WTC11 (cell line): ENCODE data around the gene SIGLEC1. TPM values are rescaled to one million over a fixed set of nuclear protein-coding genes. Genes with fewer than 3 reads are reported as not detected.

ENCODE experiments used
- ATAC-seq: fragments of 200-7000 bp; cut with Tn5 transposase; 2 replicates; pipeline ENCODE4 v1.10.0; 2021; ENCODE audit warnings: mild to moderate bottlenecking, moderate library complexity
- CTCF ChIA-PET: fragments of 300-600 bp; sonication (Branson Sonifier 250); formaldehyde crosslinking; loops from one replicate; lab custom pipeline; 2021; ENCODE audit warnings: antibody characterized with exemption; lab: Charles Lee
- POLR2A ChIA-PET: fragments of 350-600 bp; sonication (Branson Sonifier 250); formaldehyde crosslinking; loops from one replicate; lab custom pipeline; 2021; ENCODE audit warnings: antibody characterized with exemption; lab: Charles Lee
- DNase-seq: peaks from one replicate; pipeline ENCODE4 v3.0.0; 2021; ENCODE audit warnings: low spot score
- H3K27ac Mint-ChIP-seq: 2 replicates; pipeline ENCODE4 v1.8.0; 2021; ENCODE audit warnings: mixed read lengths
- H3K27me3 Mint-ChIP-seq: 2 replicates; pipeline ENCODE4 v1.8.0; 2021; ENCODE audit warnings: low read depth, mild to moderate bottlenecking, moderate library complexity, mixed read lengths
- H3K36me3 Mint-ChIP-seq: 2 replicates; pipeline ENCODE4 v1.8.0; 2021; ENCODE audit warnings: mixed read lengths
- H3K4me1 Mint-ChIP-seq: 2 replicates; pipeline ENCODE4 v1.8.0; 2022; ENCODE audit warnings: mixed read lengths
- H3K4me3 Mint-ChIP-seq: 2 replicates; pipeline ENCODE4 v1.8.0; 2021; ENCODE audit warnings: mild to moderate bottlenecking, moderate library complexity, mixed read lengths
- H3K9me3 Mint-ChIP-seq: 2 replicates; pipeline ENCODE4 v1.8.0; 2021; ENCODE audit warnings: mixed read lengths
- AFF4 ChIP-seq: sonication (generic); formaldehyde crosslinking; IDR thresholded peaks from 2 replicates; pipeline ENCODE4 v1.8.1; 2023; ENCODE audit warnings: mild to moderate bottlenecking, missing genetic modification reagents, borderline replicate concordance
- CREB1 ChIP-seq: sonication (generic); formaldehyde crosslinking; IDR thresholded peaks from 2 replicates; pipeline ENCODE4 v1.8.0; 2023; ENCODE audit warnings: mild to moderate bottlenecking, missing genetic modification reagents
- CTCF ChIP-seq: fragments of 200-600 bp; IDR thresholded peaks from 2 replicates; pipeline ENCODE4 v1.8.0; 2022; ENCODE audit warnings: antibody characterized with exemption
- ERG ChIP-seq: fragments of 250-450 bp; sonication (Bioruptor Pico); IDR thresholded peaks from 2 replicates; pipeline ENCODE4 v1.8.0; 2021; ENCODE audit warnings: mild to moderate bottlenecking
- GABPB1 ChIP-seq: sonication (generic); formaldehyde crosslinking; IDR thresholded peaks from 2 replicates; pipeline ENCODE4 v1.8.1; 2023; ENCODE audit warnings: mild to moderate bottlenecking, missing genetic modification reagents
- HMGA2 ChIP-seq: fragments of 250-450 bp; sonication (Bioruptor Pico); IDR thresholded peaks from 2 replicates; pipeline ENCODE4 v1.4.0; 2021; ENCODE audit warnings: mild to moderate bottlenecking, moderate library complexity
- IRF1 ChIP-seq: sonication (generic); formaldehyde crosslinking; IDR thresholded peaks from 2 replicates; pipeline ENCODE4 v1.8.0; 2023; ENCODE audit warnings: missing genetic modification reagents
- KAT7 ChIP-seq: sonication (generic); formaldehyde crosslinking; IDR thresholded peaks from 2 replicates; pipeline ENCODE4 v1.8.1; 2023; ENCODE audit warnings: missing genetic modification reagents, mild to moderate bottlenecking, borderline replicate concordance
- MYBL2 ChIP-seq: sonication (generic); formaldehyde crosslinking; IDR thresholded peaks from 2 replicates; pipeline ENCODE4 v1.8.1; 2023; ENCODE audit warnings: mild to moderate bottlenecking, moderate library complexity, missing genetic modification reagents
- OVOL2 ChIP-seq: fragments of 250-450 bp; sonication (Bioruptor Pico); IDR thresholded peaks from 2 replicates; pipeline ENCODE4 v1.9.0; 2021; ENCODE audit warnings: mild to moderate bottlenecking, borderline replicate concordance
- PREB ChIP-seq: sonication (generic); formaldehyde crosslinking; IDR thresholded peaks from 2 replicates; pipeline ENCODE4 v1.8.1; 2022; ENCODE audit warnings: mild to moderate bottlenecking, missing genetic modification reagents, moderate library complexity, borderline replicate concordance
- PRRX2 ChIP-seq: fragments of 250-450 bp; sonication (Bioruptor Pico); IDR thresholded peaks from 2 replicates; pipeline ENCODE4 v1.8.0; 2021; ENCODE audit warnings: mild to moderate bottlenecking
- SP1 ChIP-seq: sonication (generic); formaldehyde crosslinking; conservative IDR thresholded peaks from 2 replicates; pipeline ENCODE4 v1.8.1; 2022; ENCODE audit warnings: missing genetic modification reagents
- STAT6 ChIP-seq: sonication (generic); formaldehyde crosslinking; conservative IDR thresholded peaks from 2 replicates; pipeline ENCODE4 v1.8.1; 2023; ENCODE audit warnings: mild to moderate bottlenecking, low read depth, missing genetic modification reagents, moderate library complexity
- TCF7 ChIP-seq: sonication (generic); formaldehyde crosslinking; IDR thresholded peaks from 2 replicates; pipeline ENCODE4 v1.8.0; 2022; ENCODE audit warnings: mild to moderate bottlenecking, low read depth, missing genetic modification reagents, moderate library complexity
- TEAD1 ChIP-seq: sonication (generic); formaldehyde crosslinking; IDR thresholded peaks from 2 replicates; pipeline ENCODE4 v1.8.0; 2022; ENCODE audit warnings: mild to moderate bottlenecking, missing genetic modification reagents
- ZNF121 ChIP-seq: sonication (generic); formaldehyde crosslinking; IDR thresholded peaks from 2 replicates; pipeline ENCODE4 v1.8.0; 2023; ENCODE audit warnings: missing genetic modification reagents
- ZNF423 ChIP-seq: fragments of 250-450 bp; sonication (Bioruptor Pico); IDR thresholded peaks from 2 replicates; pipeline ENCODE4 v2.1.2; 2022; ENCODE audit warnings: mild to moderate bottlenecking, moderate library complexity
- ZNF512 ChIP-seq: sonication (generic); formaldehyde crosslinking; IDR thresholded peaks from 2 replicates; pipeline ENCODE4 v1.8.1; 2022; ENCODE audit warnings: missing genetic modification reagents, borderline replicate concordance
- ZSCAN18 ChIP-seq: fragments of 250-450 bp; sonication (Bioruptor Pico); IDR thresholded peaks from 2 replicates; pipeline ENCODE4 v2.1.2; 2022; ENCODE audit warnings: mild to moderate bottlenecking, moderate library complexity
- total RNA-seq: library from RNA; stranded (reverse); gene quantifications from 3 replicates; pipeline ENCODE4 v1.2.3, GENCODE V29; 2021

Gene SIGLEC1
- total RNA-seq, 1 experiment from 2014 or later: 0.04 TPM

- no peaks in the 10 kb centered on the region for H3K9me3 Mint-ChIP-seq
Measured at GRCh38 chr20:3727401-3728021, 15.1 kb upstream of the SIGLEC1 start.

More at GRCh38 chr20:3727401-3728021, 15.1 kb upstream of the SIGLEC1 start:
- Mint-ChIP-seq H3K4me1 (peaks cover 16% of the 10 kb centered on the region), H3K4me3 (no peak overlapping the region), H3K27ac (no peak overlapping the region), H3K36me3 (no peaks in the 10 kb centered on the region), H3K27me3 (peaks cover 38% of the 10 kb centered on the region)
- TF ChIP-seq ZNF121 (CRISPR knock-in tag) (no peak), ZSCAN18 (CRISPR knock-in tag) (no peak), PRRX2 (CRISPR knock-in tag) (no peak), TCF7 (CRISPR knock-in tag) (no peak), IRF1 (CRISPR knock-in tag) (no peak), KAT7 (CRISPR knock-in tag) (no peak), GABPB1 (no peak), HMGA2 (CRISPR knock-in tag) (no peak), STAT6 (CRISPR knock-in tag) (no peak), AFF4 (no peak), ERG (CRISPR knock-in tag) (no peak), PREB (CRISPR knock-in tag) (no peak), MYBL2 (CRISPR knock-in tag) (no peak), ZNF423 (CRISPR knock-in tag) (no peak), OVOL2 (CRISPR knock-in tag) (no peak), CTCF (no peak), SP1 (no peak), CREB1 (no peak), TEAD1 (CRISPR knock-in tag) (no peak), ZNF512 (CRISPR knock-in tag) (no peak)
- DNase-seq: no peak
- ChIA-PET CTCF (interaction anchor here (0.6 to 2.1 kb wide), 11 partner anchors 8 to 358 kb away, joined by 3 to 10 read pairs (median 4); partner anchors contain the start of gene ADISSP), POLR2A (interaction anchor here (1.1 kb wide), 1 partner anchor 22 kb away, joined by 4 read pairs; no protein-coding TSS in a partner anchor)
- ATAC-seq: no peak
